22Rv1 (cell line): Measurements from ENCODE around the gene TMEM184A.

Source experiments
- ZFX ChIP-seq: fragments of 450-650 bp; IDR thresholded peaks from 2 replicates; pipeline ENCODE4 v1.6.1; 2017; ENCODE audit warnings: antibody characterized with exemption, borderline replicate concordance
- TF ChIP-seq, protein P1 (sequence below): fragments of 450-650 bp; IDR thresholded peaks from 2 replicates; pipeline ENCODE4 v1.5.1; 2017; ENCODE audit warnings: mild to moderate bottlenecking

DNA sequence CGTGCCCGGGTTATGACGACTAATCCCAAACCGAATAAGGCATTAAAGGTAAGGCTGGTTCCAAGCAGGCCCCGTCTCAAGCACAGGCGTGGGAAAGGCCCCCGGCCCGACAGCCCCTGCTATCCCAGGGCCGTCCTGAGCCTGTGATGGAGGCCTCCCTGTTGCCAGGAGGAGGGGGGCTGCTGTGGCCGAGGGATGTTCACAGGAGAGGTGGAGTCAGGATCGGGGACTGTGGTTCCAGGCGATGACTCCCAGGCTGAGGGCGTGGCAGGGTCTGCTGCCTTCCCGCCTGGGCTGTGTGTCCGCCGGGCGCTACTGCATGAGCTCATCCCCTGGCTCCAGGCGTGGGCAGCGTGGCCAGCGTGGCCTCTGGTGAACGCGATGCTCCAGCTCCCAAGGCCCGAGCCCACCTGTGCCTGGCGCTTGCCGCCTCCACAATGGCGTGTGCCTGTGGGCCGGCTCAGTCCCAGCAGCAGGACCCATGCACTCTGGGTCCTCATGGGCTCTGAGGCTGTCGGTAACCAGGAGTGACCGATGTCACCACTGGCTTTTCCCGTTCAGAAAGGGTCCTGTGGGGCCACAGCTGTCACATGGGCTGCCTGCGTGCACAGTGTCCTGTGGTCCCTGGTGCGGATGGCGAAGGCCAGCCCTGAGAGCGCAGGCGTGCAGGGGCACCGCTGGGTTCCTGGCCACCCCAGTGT is 16.7 kb downstream of the TMEM184A start:
- TF ChIP-seq, protein P1, sequence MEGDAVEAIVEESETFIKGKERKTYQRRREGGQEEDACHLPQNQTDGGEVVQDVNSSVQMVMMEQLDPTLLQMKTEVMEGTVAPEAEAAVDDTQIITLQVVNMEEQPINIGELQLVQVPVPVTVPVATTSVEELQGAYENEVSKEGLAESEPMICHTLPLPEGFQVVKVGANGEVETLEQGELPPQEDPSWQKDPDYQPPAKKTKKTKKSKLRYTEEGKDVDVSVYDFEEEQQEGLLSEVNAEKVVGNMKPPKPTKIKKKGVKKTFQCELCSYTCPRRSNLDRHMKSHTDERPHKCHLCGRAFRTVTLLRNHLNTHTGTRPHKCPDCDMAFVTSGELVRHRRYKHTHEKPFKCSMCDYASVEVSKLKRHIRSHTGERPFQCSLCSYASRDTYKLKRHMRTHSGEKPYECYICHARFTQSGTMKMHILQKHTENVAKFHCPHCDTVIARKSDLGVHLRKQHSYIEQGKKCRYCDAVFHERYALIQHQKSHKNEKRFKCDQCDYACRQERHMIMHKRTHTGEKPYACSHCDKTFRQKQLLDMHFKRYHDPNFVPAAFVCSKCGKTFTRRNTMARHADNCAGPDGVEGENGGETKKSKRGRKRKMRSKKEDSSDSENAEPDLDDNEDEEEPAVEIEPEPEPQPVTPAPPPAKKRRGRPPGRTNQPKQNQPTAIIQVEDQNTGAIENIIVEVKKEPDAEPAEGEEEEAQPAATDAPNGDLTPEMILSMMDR: no peak
- no peak for TF ChIP-seq ZFX
